Stimulated activated naive CD8-positive, alpha-beta T cell treated with anti-CD3 and anti-CD28 coated beads, Interleukin-15, Interleukin-2, amounts not matched to agents 100 ng/mL and 50 ng/mL, for 24 hours (primary cell): Measurements from ENCODE around the gene IFT88.

Source experiments
- H3K27ac Mint-ChIP-seq: one replicate; pipeline ENCODE4 v1.8.0; 2021; ENCODE audit warnings: mild to moderate bottlenecking, mixed read lengths
- H3K27me3 Mint-ChIP-seq: one replicate; pipeline ENCODE4 v1.8.0; 2021; ENCODE audit warnings: mixed read lengths
- H3K36me3 Mint-ChIP-seq: one replicate; pipeline ENCODE4 v1.8.0; 2021; ENCODE audit warnings: low read depth, mixed read lengths
- H3K4me1 Mint-ChIP-seq: one replicate; pipeline ENCODE4 v1.8.0; 2021; ENCODE audit warnings: low read depth, mixed read lengths
- H3K4me3 Mint-ChIP-seq: one replicate; pipeline ENCODE4 v1.8.0; 2021; ENCODE audit warnings: mild to moderate bottlenecking, mixed read lengths
- H3K9me3 Mint-ChIP-seq: one replicate; pipeline ENCODE4 v1.8.0; 2021; ENCODE audit warnings: mixed read lengths

Gene IFT88

DNA sequence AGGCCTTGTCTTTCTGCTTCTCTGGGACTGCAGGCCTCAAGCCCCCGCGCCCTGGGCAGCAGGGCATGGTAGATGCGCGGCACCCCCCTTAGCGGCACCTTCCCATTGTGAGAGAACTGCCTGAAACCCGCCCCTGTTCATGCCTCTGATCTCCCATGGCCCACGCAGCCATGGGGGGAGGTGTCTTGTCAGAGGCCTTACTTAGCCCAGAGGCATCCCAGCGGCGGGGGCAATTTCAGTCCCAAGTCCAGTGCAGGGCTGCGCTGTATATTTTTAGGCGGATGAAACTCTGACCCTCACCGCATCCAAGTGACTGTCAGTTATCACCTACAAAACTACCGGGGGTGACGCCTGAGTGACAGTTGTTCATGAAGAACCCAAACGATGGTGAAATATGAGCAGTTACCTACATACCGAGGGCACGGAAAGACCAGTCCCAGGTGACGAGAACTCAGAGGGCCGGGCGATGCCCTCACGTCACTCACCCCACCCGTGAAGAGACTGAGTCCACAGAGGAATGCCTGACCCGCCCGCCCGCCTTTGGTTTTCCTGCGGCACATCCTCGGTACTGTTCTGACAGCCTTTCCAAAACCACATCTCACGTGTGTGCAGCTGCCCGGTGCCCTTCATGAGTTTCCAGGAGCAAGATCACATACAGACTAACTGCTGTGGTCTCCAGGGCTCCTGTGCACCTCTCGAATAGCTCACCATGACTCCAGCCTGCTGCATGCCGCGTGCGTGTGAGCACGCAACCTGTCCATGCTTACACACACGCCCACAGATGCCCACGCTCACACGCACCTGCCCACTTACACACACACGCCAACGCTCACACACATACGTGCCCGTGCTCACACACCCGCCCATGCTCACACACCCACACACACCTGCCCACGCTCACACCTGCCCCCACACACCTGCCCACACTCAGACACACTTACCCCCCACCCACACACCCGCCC, 150.9 kb downstream of the IFT88 start:
- Mint-ChIP-seq H3K4me1 (peaks cover 20% of the 10 kb centered on the region), H3K27ac (no peak overlapping the region), H3K36me3 (no peaks in the 10 kb centered on the region), H3K27me3 (peaks cover 24% of the 10 kb centered on the region), H3K9me3 (no peaks in the 10 kb centered on the region), H3K4me3 (no peak overlapping the region)

GRCh38 chr13:20718958-20719566, 152.1 kb downstream of the IFT88 start:
- Mint-ChIP-seq H3K27ac (no peak overlapping the region), H3K4me3 (no peak overlapping the region), H3K4me1 (peaks cover 10% of the 10 kb centered on the region), H3K36me3 (no peaks in the 10 kb centered on the region), H3K27me3 (peaks cover 19% of the 10 kb centered on the region), H3K9me3 (no peaks in the 10 kb centered on the region)

DNA sequence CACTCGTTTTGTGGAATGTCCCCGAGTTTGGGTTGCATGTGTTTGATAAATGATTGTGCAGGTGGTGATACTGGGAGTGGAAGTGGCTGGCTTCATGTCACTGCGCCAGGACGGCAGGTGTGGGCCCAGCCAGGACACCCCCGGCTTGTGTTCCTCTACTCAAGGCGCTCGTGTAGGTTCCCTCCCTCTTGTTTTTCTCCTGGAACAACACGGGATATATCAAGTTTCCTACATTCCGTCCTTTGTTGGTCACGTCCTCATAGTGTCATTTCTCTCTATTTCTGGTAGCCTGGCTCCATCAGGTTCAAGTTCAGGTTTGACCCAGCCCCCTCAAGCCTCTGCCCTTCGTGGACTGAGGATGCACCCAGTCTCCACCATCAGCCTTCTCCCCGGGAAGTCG, 152.8 kb downstream of the IFT88 start:
- no peaks in the 10 kb centered on the region for H3K9me3 Mint-ChIP-seq
- H3K27ac Mint-ChIP-seq: no peak overlapping the region
- H3K4me3 Mint-ChIP-seq: no peak overlapping the region
- H3K4me1 Mint-ChIP-seq: peaks cover 8% of the 10 kb centered on the region
- peaks cover 17% of the 10 kb centered on the region for H3K27me3 Mint-ChIP-seq
- H3K36me3 Mint-ChIP-seq: no peaks in the 10 kb centered on the region

- no peak overlapping the region for H3K4me3 Mint-ChIP-seq
- H3K27me3 Mint-ChIP-seq: peaks cover 17% of the 10 kb centered on the region
- no peaks in the 10 kb centered on the region for H3K9me3 Mint-ChIP-seq
- H3K4me1 Mint-ChIP-seq: peaks cover 8% of the 10 kb centered on the region
- no peak overlapping the region for H3K27ac Mint-ChIP-seq
- H3K36me3 Mint-ChIP-seq: no peaks in the 10 kb centered on the region
These were observed 153.5 kb downstream of the IFT88 start for GRCh38 chr13:20720499-20720898.

- no peaks in the 10 kb centered on the region for H3K36me3 Mint-ChIP-seq
- H3K4me3 Mint-ChIP-seq: no peak overlapping the region
- no peaks in the 10 kb centered on the region for H3K9me3 Mint-ChIP-seq
- peaks cover 8% of the 10 kb centered on the region for H3K4me1 Mint-ChIP-seq
- no peak overlapping the region for H3K27ac Mint-ChIP-seq
- H3K27me3 Mint-ChIP-seq: peaks cover 17% of the 10 kb centered on the region
These were observed 154.1 kb downstream of the IFT88 start for GRCh38 chr13:20721058-20721453.

DNA sequence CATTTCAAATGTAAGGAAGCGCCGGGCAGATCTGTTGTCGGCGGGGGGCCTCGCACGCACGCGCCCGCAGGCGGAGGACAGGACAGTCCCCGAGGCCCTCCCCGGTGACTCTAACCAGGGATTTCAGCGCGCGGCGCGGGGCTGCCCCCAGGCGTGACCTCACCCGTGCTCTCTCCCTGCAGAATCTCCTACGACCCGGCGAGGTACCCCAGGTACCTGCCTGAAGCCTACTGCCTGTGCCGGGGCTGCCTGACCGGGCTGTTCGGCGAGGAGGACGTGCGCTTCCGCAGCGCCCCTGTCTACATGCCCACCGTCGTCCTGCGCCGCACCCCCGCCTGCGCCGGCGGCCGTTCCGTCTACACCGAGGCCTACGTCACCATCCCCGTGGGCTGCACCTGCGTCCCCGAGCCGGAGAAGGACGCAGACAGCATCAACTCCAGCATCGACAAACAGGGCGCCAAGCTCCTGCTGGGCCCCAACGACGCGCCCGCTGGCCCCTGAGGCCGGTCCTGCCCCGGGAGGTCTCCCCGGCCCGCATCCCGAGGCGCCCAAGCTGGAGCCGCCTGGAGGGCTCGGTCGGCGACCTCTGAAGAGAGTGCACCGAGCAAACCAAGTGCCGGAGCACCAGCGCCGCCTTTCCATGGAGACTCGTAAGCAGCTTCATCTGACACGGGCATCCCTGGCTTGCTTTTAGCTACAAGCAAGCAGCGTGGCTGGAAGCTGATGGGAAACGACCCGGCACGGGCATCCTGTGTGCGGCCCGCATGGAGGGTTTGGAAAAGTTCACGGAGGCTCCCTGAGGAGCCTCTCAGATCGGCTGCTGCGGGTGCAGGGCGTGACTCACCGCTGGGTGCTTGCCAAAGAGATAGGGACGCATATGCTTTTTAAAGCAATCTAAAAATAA, 154.7 kb downstream of the IFT88 start:
- peak overlapping the region; percentile 48 for H3K4me3 Mint-ChIP-seq
- H3K27ac Mint-ChIP-seq: no peak overlapping the region
- peaks cover 17% of the 10 kb centered on the region for H3K27me3 Mint-ChIP-seq
- H3K9me3 Mint-ChIP-seq: no peaks in the 10 kb centered on the region
- H3K36me3 Mint-ChIP-seq: no peaks in the 10 kb centered on the region
- peaks cover 8% of the 10 kb centered on the region for H3K4me1 Mint-ChIP-seq

- Mint-ChIP-seq H3K4me3 (no peak overlapping the region), H3K27me3 (peaks cover 4% of the 10 kb centered on the region), H3K36me3 (peaks cover 21% of the 10 kb centered on the region), H3K9me3 (no peaks in the 10 kb centered on the region), H3K27ac (no peak overlapping the region), H3K4me1 (peaks cover 2% of the 10 kb centered on the region)
These were observed 160.9 kb downstream of the IFT88 start for GRCh38 chr13:20727856-20728255.

DNA sequence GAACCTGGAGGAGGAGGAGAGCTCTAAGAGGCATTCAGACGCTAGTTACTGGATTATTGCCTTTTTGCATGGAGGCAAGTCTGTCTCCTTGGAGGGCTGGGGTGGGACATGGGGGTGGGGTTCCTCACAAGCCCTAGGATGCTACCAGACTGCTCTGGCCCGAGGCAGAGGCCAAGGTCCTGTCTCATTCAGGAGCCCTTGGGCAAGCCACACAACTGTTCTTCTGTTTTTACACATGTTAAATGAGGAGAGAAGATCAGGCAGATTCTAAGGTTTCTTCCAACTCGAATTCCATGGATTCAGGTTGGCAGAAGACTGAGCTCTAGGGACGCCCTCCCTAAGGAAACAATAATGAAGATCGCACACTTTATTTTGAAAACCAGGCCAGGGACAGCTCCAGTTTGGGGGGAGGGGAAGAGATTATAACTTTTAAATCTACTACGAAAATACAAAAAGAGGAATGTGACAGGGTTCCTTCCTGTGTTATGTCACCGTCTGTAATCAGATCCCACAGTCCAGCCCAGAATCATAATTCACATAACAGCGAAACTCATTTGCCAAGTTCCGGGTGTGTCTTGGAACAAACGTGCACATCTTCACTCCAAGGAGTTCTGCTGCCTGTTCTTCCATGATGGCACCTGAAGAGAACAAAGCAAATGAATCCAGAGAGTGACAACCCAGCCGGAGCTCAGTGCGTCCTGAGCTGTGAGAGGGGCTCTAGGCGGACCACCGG, 161.8 kb downstream of the IFT88 start:
- H3K4me3 Mint-ChIP-seq: no peak overlapping the region
- no peaks in the 10 kb centered on the region for H3K4me1 Mint-ChIP-seq
- H3K9me3 Mint-ChIP-seq: no peaks in the 10 kb centered on the region
- H3K27ac Mint-ChIP-seq: no peak overlapping the region
- H3K27me3 Mint-ChIP-seq: no peaks in the 10 kb centered on the region
- H3K36me3 Mint-ChIP-seq: peaks cover 21% of the 10 kb centered on the region

DNA sequence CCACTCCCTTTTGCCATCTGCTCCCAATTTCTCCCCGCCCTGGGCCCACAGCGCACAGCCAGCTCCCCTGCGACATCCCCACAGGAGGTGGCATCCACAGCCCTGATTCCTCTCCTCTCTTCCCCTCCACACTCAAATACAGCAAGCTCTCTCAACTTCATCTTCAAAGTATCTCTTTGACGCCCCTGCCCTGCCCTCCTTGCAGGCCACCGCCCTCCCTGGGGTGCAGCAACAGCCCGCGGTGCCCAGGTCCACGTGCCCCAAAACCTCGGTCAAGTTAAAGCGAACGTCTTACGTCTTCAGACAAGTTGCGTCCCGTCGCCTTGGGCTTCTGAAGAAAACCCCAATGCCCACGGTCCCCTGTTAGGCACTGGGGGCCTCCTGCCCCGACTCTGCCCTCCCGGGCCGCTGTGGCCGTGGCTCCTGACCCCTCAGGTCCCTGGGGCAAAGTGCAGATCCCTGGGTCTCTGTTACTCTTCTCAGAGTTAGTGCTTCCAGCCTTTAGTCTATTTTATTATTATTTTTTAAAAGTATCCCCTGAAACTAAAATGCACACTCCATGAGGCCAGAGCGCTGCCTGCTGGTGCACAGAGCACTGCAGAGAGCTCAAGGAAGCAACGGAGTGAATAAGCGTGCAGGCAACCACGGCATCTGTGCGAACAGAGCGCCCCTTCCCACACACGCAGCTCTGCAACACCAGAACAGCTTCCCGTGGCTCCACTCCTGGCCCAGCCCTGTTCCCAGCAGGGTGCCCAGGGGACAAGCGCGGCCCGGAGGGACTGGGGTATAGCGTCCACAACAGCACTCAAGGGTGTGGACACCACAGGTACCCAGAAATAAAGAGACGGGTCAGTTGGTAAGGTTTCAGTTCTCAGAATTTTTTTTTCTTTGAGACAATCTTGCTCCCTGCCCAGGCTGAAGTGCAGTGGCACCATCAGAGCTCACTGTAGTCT, 163.0 kb downstream of the IFT88 start:
- Mint-ChIP-seq H3K4me3 (no peak overlapping the region), H3K27me3 (no peaks in the 10 kb centered on the region)

DNA sequence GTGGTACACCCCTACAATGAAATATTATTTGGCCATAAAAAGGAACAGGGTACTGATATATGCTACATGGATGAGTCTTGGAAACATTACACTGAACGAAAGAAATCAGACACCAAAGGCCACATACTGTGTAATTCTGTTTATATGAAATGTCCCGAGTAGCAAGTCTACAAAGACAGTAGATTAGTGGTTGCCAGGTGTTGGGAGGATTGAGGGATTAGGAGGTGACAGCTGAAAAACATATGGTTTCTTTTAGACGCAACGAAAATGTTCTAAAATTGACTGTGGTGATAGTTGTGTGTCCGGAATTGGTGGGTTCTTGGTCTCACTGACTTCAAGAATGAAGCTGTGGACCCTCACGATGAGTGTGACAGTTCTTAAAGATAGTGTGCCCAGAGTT, 171.7 kb downstream of the IFT88 start:
- Mint-ChIP-seq H3K4me1 (no peaks in the 10 kb centered on the region), H3K27me3 (no peaks in the 10 kb centered on the region), H3K36me3 (peaks cover 17% of the 10 kb centered on the region), H3K9me3 (no peaks in the 10 kb centered on the region), H3K27ac (no peak overlapping the region), H3K4me3 (no peak overlapping the region)

More for the DNA sequence above, 163.0 kb downstream of the IFT88 start:
- H3K4me1 Mint-ChIP-seq: no peaks in the 10 kb centered on the region
- peaks cover 21% of the 10 kb centered on the region for H3K36me3 Mint-ChIP-seq
- H3K27ac Mint-ChIP-seq: no peak overlapping the region
- no peaks in the 10 kb centered on the region for H3K9me3 Mint-ChIP-seq

- H3K4me3 Mint-ChIP-seq: no peak overlapping the region
- peaks cover 24% of the 10 kb centered on the region for H3K36me3 Mint-ChIP-seq
- no peak overlapping the region for H3K27ac Mint-ChIP-seq
- H3K27me3 Mint-ChIP-seq: no peaks in the 10 kb centered on the region
- H3K9me3 Mint-ChIP-seq: no peaks in the 10 kb centered on the region
- no peaks in the 10 kb centered on the region for H3K4me1 Mint-ChIP-seq
These were observed 173.1 kb downstream of the IFT88 start for GRCh38 chr13:20740021-20740420.
